BJ (cell line): ENCODE data around the gene MAP2K5. TPM values are rescaled to one million over a fixed set of nuclear protein-coding genes. Genes with fewer than 3 reads are reported as not detected.

Experiments used
- CTCF ChIA-PET: fragments of 350-600 bp; formaldehyde crosslinking; extraction: SDS; loops from one replicate; lab custom pipeline; 2021; ENCODE audit warnings: antibody characterized with exemption, inconsistent platforms; lab: Yijun Ruan, JAX
- POLR2A ChIA-PET: fragments of 300-600 bp; sonication (Branson Sonifier 250); formaldehyde crosslinking; extraction: SDS; loops from one replicate; lab custom pipeline; 2021; ENCODE audit warnings: antibody characterized with exemption; lab: Charles Lee
- DNase-seq: peaks from one replicate; pipeline ENCODE4 v3.0.0-alpha.2; 2011; ENCODE audit warnings: low read depth
- H3K27me3 ChIP-seq: 2 replicates; pipeline ENCODE4 v1.6.0; 2011; ENCODE audit warnings: low read length; ENCODE audit not compliant: control insufficient read depth, insufficient read depth
- H3K36me3 ChIP-seq: 2 replicates; pipeline ENCODE4 v1.5.1; 2011; ENCODE audit warnings: low read length; ENCODE audit not compliant: control insufficient read depth, insufficient read depth
- H3K4me3 ChIP-seq: 2 replicates; pipeline ENCODE4 v1.5.1; 2011; ENCODE audit warnings: low read depth, mild to moderate bottlenecking, control low read depth, low read length
- polyA plus RNA-seq: library from polyadenylated mRNA; depleted of rRNA; stranded (reverse); fragments of >200 nt; gene quantifications from 2 replicates; pipeline ENCODE4 v1.2.3, GENCODE V29; 2011
- TF ChIP-seq, protein P1 (sequence below): IDR thresholded peaks from 2 replicates; pipeline ENCODE4 v1.5.1; 2011; ENCODE audit warnings: low read depth, mild to moderate bottlenecking, control low read depth, inconsistent platforms, low read length, moderate library complexity; ENCODE audit not compliant: insufficient read depth

Gene MAP2K5
- polyA plus RNA-seq, 1 experiment = 5.6 TPM

DNA sequence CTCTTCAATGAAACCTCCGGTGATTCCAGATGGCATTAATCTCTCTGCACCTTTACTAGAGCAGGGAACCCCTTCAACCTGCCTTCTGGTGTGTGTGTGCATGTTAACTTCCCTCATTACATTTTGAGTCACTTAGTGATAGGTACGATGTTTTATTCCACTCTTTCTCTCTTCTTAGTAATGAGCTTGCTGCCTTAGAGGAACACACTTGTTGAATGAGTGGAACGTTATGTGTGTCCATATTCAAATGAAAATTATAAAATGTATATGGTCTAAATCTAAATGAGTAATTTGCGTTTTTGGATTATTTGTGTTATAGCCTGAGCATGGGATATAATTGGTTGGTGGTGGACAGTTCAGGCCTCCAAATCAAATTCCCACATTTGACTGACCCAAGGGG is 12.1 kb downstream of the MAP2K5 start:
- no peak for DNase-seq
- POLR2A ChIA-PET = no interaction called here
- TF ChIP-seq, protein P1, sequence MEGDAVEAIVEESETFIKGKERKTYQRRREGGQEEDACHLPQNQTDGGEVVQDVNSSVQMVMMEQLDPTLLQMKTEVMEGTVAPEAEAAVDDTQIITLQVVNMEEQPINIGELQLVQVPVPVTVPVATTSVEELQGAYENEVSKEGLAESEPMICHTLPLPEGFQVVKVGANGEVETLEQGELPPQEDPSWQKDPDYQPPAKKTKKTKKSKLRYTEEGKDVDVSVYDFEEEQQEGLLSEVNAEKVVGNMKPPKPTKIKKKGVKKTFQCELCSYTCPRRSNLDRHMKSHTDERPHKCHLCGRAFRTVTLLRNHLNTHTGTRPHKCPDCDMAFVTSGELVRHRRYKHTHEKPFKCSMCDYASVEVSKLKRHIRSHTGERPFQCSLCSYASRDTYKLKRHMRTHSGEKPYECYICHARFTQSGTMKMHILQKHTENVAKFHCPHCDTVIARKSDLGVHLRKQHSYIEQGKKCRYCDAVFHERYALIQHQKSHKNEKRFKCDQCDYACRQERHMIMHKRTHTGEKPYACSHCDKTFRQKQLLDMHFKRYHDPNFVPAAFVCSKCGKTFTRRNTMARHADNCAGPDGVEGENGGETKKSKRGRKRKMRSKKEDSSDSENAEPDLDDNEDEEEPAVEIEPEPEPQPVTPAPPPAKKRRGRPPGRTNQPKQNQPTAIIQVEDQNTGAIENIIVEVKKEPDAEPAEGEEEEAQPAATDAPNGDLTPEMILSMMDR = no peak
- Histone ChIP-seq H3K27me3 (no peaks in the 10 kb centered on the region), H3K4me3 (no peak overlapping the region), H3K36me3 (peaks cover 2% of the 10 kb centered on the region)
- CTCF ChIA-PET = interaction anchor here (0.6 to 1.0 kb wide), 2 partner anchors 23 kb away, joined by 3 read pairs; no protein-coding TSS in a partner anchor

GRCh38 chr15:67556976-67557570 is 14.6 kb downstream of the MAP2K5 start:
- POLR2A ChIA-PET = no interaction called here

GRCh38 chr15:67558502-67558901 is 16.0 kb downstream of the MAP2K5 start:
- DNase-seq = no peak
- CTCF ChIA-PET = interaction anchor here (1.4 kb wide), 1 partner anchor 101 kb away, joined by 6 read pairs; no protein-coding TSS in a partner anchor
- POLR2A ChIA-PET = no interaction called here
- H3K36me3 ChIP-seq = no peaks in the 10 kb centered on the region; the same call in 1 of the 2 replicates
- no peak overlapping the region for H3K4me3 ChIP-seq
- TF ChIP-seq, protein P1 = no peak
- H3K27me3 ChIP-seq = no peaks in the 10 kb centered on the region

More at GRCh38 chr15:67556976-67557570, 14.6 kb downstream of the MAP2K5 start:
- CTCF ChIA-PET = interaction anchor here (1.4 kb wide), 1 partner anchor 100 kb away, joined by 6 read pairs; no protein-coding TSS in a partner anchor
- Histone ChIP-seq H3K4me3 (no peak overlapping the region), H3K36me3 (no peaks in the 10 kb centered on the region; the same call in 1 of the 2 replicates), H3K27me3 (no peaks in the 10 kb centered on the region)
- no peak for DNase-seq
- TF ChIP-seq, protein P1 = no peak

- TF ChIP-seq, protein P1 = no peak
- no peak for DNase-seq
- Histone ChIP-seq H3K27me3 (no peaks in the 10 kb centered on the region), H3K4me3 (no peak overlapping the region), H3K36me3 (no peaks in the 10 kb centered on the region; the same call in 1 of the 2 replicates)
- ChIA-PET CTCF (no interaction called here), POLR2A (no interaction called here)
Measured at GRCh38 chr15:67559158-67559557, 16.7 kb downstream of the MAP2K5 start.

GRCh38 chr15:67559576-67559975 is 17.1 kb downstream of the MAP2K5 start:
- Histone ChIP-seq H3K4me3 (no peak overlapping the region), H3K36me3 (no peaks in the 10 kb centered on the region; the same call in 1 of the 2 replicates), H3K27me3 (no peaks in the 10 kb centered on the region)
- TF ChIP-seq, protein P1 = no peak
- POLR2A ChIA-PET = no interaction called here
- CTCF ChIA-PET = no interaction called here
- no peak for DNase-seq
